Measurements from ENCODE around the gene SH3RF3. TPM values are rescaled to one million over a fixed set of nuclear protein-coding genes. Genes with fewer than 3 reads are reported as not detected.

SH3RF3 gene
- total RNA-seq, 4 donors from 2014 or later: 5.3 to 10.0 (median 8.0) TPM

DNA sequence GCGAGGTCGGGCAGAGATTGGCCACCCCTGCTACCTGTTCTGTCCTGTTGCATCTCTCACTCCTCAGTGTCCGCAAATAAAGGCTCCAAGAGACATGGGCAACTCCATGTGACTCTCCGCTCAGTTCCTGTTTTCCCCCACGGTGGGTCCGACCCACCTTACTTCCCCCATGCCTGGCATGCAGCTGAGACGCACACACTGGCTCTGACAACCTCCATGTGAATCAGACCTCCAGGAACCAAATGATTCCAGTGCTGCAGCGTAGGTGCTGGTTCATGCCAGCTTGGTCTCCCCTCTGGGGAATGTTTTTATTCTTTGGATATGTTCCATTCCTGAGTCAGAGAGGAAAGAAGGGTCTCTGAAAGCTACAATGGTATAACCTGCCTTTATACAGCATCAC lies 221.5 kb downstream of the SH3RF3 start:
- TF ChIP-seq, protein P1, sequence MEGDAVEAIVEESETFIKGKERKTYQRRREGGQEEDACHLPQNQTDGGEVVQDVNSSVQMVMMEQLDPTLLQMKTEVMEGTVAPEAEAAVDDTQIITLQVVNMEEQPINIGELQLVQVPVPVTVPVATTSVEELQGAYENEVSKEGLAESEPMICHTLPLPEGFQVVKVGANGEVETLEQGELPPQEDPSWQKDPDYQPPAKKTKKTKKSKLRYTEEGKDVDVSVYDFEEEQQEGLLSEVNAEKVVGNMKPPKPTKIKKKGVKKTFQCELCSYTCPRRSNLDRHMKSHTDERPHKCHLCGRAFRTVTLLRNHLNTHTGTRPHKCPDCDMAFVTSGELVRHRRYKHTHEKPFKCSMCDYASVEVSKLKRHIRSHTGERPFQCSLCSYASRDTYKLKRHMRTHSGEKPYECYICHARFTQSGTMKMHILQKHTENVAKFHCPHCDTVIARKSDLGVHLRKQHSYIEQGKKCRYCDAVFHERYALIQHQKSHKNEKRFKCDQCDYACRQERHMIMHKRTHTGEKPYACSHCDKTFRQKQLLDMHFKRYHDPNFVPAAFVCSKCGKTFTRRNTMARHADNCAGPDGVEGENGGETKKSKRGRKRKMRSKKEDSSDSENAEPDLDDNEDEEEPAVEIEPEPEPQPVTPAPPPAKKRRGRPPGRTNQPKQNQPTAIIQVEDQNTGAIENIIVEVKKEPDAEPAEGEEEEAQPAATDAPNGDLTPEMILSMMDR (IDR thresholded peaks at IDR 0.05; ENCODE audit: low read depth): no peak

GRCh38 chr2:109351164-109351756 lies 222.3 kb downstream of the SH3RF3 start:
- TF ChIP-seq, protein P1 (IDR thresholded peaks at IDR 0.05; ENCODE audit: low read depth): no peak

GRCh38 chr2:109352056-109352897 lies 223.3 kb downstream of the SH3RF3 start:
- TF ChIP-seq, protein P1 (IDR thresholded peaks at IDR 0.05; ENCODE audit: low read depth): no peak

GRCh38 chr2:109352898-109353689 lies 224.1 kb downstream of the SH3RF3 start:
- TF ChIP-seq, protein P1 (IDR thresholded peaks at IDR 0.05; ENCODE audit: low read depth): no peak

DNA sequence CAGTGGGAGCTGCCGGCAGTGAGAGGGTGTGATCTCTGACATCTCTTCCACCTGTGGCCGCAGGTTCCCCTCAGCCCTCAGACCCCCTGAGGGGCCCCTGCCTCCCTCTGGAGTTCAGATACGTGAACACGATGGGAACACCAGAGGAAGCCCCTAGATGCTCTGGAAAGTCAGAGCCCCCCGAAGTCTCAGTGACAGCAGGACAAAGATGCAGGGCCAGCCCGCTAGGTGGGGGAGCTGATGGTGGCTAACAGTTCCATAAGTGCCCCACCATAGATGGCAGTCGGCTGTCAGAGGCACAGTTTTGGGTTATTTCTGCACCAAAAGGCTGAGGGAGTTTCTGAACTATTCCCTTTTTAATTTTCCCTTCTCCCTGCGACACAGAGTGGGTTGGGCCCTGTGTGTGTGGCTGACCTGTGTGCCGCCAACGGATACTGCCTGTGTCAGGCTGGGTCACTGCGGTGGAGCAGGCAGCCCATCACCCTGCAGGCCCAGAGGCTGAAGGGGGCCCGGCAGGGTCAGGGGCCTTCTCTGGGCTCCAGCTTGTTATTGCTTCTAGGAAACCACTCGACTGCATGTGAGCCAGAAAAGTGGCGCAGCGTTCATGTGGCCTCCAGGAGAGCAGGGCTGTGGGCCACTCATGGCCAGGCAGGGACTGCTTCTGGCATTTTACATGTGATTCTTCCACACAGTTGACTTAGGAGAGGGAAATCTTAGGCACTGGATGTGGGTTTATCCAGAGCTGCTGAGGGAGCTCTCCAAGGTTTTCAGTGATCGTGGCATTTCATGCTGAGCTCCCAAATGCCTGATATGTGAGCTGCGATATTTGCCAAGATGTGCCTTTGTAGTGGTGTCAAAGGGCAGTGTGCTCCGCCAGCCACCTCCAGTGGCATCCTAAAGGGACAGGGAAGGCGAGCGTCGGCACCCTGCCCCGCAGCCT lies 225.1 kb downstream of the SH3RF3 start:
- TF ChIP-seq, protein P1 (IDR thresholded peaks at IDR 0.05; ENCODE audit: low read depth): no peak

DNA sequence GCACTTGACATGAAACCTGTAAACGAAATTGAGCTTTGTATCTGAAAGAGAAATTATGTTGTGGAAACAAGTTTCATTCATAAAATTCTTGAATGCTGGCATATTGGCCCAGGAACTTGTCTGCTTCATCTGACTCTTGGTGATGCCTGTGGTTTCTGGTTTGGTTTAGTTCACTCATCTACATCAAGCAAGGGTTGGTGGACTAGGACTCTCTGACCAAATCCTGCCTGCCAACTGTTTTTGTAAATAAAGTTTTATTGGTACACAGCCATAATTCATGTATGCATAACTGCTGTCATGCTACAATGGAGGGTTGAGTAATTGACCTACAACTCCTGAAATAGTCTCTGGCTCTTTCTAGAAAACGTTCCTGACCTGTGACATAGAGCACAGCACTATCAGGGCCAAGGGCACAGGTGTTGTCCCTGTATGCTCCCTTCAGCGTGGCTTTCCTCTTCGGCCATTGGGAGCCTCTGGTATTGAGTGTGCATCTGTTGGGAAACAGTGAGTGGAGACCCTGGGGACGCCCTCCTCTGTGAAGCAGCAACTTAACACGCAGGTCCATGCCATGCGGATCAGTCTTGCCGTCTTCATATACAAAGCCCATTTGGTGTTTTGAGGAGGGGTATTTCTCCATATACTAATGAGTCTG lies 226.3 kb downstream of the SH3RF3 start:
- TF ChIP-seq, protein P1 (IDR thresholded peaks at IDR 0.05; ENCODE audit: low read depth): no peak
